ENCODE measurements around the gene FBXL4.
A peak's percentile ranks its signal among the peaks of the same experiment; 100 is the strongest.

FBXL4 gene

DNA sequence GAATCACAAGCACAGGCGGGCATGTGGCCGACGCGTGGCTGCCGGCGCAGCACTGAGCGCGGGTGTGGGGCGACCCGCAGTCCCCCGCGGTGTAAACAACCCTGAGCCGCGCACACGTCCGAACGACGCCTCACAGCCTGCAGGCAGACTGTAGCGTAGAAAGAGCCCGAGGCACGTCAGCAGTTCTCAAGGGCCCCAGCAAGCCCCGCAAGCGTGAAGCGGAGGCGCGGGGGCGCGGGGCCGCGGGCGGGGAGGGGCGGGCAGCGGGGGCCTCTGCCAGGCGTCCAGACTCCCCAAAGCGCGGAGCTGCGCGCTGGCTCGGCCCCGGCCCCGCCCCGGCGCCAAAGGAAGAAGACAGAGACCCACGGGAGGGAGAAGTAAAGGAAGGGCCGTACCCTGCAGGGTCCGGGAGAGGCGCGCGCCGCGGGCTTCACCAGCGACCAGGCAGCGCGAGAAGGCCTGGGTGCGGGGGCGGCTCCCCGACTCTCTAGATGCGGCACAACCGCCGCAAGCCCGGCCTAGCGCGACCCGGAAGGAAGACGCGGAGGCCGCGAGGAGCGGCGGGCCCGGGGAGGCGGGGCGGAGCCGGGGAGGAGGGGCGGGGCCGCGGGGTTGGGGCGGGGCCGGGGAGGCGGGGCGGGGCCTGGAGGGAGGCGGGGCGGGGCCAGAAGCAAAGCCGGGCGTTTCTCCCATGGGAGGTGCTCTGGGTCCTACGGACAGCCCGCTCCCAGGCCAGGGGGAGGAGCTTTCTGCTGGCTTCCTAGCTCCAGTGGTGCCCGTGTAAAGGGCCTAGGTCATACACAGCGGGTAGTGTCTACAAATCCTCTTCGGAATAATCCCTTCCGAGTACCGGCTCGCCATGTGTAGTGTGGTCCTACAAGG lies at the start of gene FBXL4:
Gene FBXL4, minus strand, starts transcription at position 536 of the 882 bp plus-strand sequence. CDS start 20,958 bp downstream, outside the sequence.
- no peaks in the 10 kb centered on the region for H3K4me1 ChIP-seq (ENCODE audit: insufficient read depth, poor library complexity, severe bottlenecking)

GRCh38 chr6:98995116-98995515 lies 47.4 kb upstream of the FBXL4 start:
- H3K4me1 ChIP-seq (ENCODE audit: insufficient read depth, poor library complexity, severe bottlenecking): no peaks in the 10 kb centered on the region
- no peak for ATAC-seq (ENCODE audit: low read depth)
- TF ChIP-seq, protein P1, sequence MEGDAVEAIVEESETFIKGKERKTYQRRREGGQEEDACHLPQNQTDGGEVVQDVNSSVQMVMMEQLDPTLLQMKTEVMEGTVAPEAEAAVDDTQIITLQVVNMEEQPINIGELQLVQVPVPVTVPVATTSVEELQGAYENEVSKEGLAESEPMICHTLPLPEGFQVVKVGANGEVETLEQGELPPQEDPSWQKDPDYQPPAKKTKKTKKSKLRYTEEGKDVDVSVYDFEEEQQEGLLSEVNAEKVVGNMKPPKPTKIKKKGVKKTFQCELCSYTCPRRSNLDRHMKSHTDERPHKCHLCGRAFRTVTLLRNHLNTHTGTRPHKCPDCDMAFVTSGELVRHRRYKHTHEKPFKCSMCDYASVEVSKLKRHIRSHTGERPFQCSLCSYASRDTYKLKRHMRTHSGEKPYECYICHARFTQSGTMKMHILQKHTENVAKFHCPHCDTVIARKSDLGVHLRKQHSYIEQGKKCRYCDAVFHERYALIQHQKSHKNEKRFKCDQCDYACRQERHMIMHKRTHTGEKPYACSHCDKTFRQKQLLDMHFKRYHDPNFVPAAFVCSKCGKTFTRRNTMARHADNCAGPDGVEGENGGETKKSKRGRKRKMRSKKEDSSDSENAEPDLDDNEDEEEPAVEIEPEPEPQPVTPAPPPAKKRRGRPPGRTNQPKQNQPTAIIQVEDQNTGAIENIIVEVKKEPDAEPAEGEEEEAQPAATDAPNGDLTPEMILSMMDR (IDR thresholded peaks at IDR 0.05; ENCODE audit: poor library complexity, severe bottlenecking): no peak
- no peak overlapping the region for H3K27ac ChIP-seq (ENCODE audit: poor library complexity, severe bottlenecking)
- no peak overlapping the region for H3K4me3 ChIP-seq (ENCODE audit: severe bottlenecking)
- no peaks in the 10 kb centered on the region for H3K9me3 ChIP-seq (ENCODE audit: severe bottlenecking)
- peaks cover 4% of the 10 kb centered on the region for H3K27me3 ChIP-seq (ENCODE audit: insufficient read depth, poor library complexity, severe bottlenecking)
- no peak for DNase-seq (ENCODE audit: low spot score)
- H3K36me3 ChIP-seq (ENCODE audit: low read depth): no peaks in the 10 kb centered on the region

More for the DNA sequence above, at the start of gene FBXL4:
- H3K27ac ChIP-seq (ENCODE audit: poor library complexity, severe bottlenecking): peak within 1 kb of the TSS; percentile 62
- TF ChIP-seq, protein P1 (IDR thresholded peaks at IDR 0.05; ENCODE audit: poor library complexity, severe bottlenecking): no peak
- DNase-seq (ENCODE audit: low spot score) (peak; percentile 80), ATAC-seq (ENCODE audit: low read depth) (peak; percentile 86)
- H3K36me3 ChIP-seq (ENCODE audit: low read depth): no peaks in the 10 kb centered on the region; the same call in 1 of the 2 replicates
- H3K4me3 ChIP-seq (ENCODE audit: severe bottlenecking): peak within 1 kb of the TSS; percentile 77
- H3K27me3 ChIP-seq (ENCODE audit: insufficient read depth, poor library complexity, severe bottlenecking): no peaks in the 10 kb centered on the region
- H3K9me3 ChIP-seq (ENCODE audit: severe bottlenecking): no peaks in the 10 kb centered on the region

DNA sequence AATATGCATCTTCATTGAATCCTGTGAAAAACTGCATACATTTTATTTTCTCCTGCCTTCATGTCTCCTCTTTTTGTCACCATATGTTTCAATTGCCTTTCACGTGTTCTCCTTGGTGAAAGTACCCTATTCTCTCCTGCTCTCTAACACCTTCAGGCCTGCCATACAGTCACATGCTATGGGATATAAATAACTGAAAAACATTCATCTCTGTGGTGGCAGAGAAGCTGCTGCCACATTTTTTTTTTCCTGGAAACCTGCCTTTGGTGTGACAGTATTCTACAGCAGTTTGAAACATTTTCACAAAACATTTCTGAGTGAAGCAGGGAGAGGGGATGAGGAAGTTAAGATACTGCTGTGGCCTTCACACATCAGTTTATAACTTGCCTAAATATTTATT lies 44.8 kb upstream of the FBXL4 start:
- Histone ChIP-seq H3K4me1 (ENCODE audit: insufficient read depth, poor library complexity, severe bottlenecking) (no peaks in the 10 kb centered on the region), H3K27me3 (ENCODE audit: insufficient read depth, poor library complexity, severe bottlenecking) (peaks cover 4% of the 10 kb centered on the region), H3K9me3 (ENCODE audit: severe bottlenecking) (no peaks in the 10 kb centered on the region), H3K36me3 (ENCODE audit: low read depth) (no peaks in the 10 kb centered on the region), H3K27ac (ENCODE audit: poor library complexity, severe bottlenecking) (no peak overlapping the region), H3K4me3 (ENCODE audit: severe bottlenecking) (no peak overlapping the region)
- TF ChIP-seq, protein P1 (IDR thresholded peaks at IDR 0.05; ENCODE audit: poor library complexity, severe bottlenecking): no peak
- no peak for ATAC-seq (ENCODE audit: low read depth)
- DNase-seq (ENCODE audit: low spot score): no peak

DNA sequence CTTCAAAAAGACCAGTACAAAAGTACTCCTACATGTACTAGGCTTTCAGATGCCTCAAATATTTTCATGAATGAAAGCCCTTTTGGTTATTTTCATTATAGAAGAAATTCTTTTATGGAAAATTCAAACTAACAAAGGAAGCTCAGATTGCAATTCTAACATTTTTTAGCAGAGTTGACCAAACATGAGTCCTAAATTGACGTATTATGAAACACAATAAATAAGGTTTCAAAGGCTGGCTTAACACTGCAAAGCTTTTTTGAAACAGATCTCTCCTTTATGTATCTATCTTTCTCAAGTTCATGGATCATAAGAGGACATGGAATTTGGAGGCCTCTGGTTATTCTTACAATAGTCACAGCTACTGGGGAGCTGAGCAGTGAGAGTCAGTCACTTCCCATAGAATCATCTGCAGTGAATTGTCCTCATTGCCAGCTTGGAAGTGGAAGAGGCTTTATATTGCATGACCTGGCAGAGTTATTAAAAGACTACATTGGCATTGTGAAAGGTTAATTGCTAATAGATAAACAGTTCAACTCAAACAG lies 38.4 kb upstream of the FBXL4 start:
- Histone ChIP-seq H3K27me3 (ENCODE audit: insufficient read depth, poor library complexity, severe bottlenecking) (peaks cover 8% of the 10 kb centered on the region), H3K9me3 (ENCODE audit: severe bottlenecking) (no peaks in the 10 kb centered on the region), H3K4me1 (ENCODE audit: insufficient read depth, poor library complexity, severe bottlenecking) (no peaks in the 10 kb centered on the region), H3K36me3 (ENCODE audit: low read depth) (no peaks in the 10 kb centered on the region), H3K4me3 (ENCODE audit: severe bottlenecking) (no peak overlapping the region), H3K27ac (ENCODE audit: poor library complexity, severe bottlenecking) (no peak overlapping the region)
- ATAC-seq (ENCODE audit: low read depth) (no peak), DNase-seq (ENCODE audit: low spot score) (no peak)
- TF ChIP-seq, protein P1 (IDR thresholded peaks at IDR 0.05; ENCODE audit: poor library complexity, severe bottlenecking): no peak

All from RWPE2 (cell line).